ENCODE results near the gene KCTD17. TPM values are rescaled to one million over a fixed set of nuclear protein-coding genes. Genes with fewer than 3 reads are reported as not detected.

Gene KCTD17
- total RNA-seq, 1 donor from 2014 or later: 11.0 TPM

DNA sequence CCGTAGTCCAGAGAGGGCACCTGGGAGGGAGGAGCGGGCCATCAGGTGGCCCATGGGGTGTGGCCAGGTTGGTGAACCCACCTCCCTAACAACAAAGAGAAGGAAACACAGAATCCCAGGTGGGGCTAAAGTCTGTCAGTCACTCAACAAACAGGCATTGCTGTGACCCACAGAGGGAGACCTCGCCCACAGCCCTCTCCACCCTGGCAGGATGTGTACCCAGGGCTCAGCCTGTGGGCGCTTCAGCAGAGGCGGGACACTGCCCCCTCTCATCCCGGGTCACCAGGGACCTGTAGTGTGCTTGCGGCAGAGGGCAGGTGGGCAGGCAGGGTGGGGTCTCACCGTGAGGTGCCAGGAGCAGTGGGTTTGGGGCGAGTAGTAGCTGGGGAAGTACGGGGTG lies 32.8 kb downstream of the KCTD17 start:
- no peak overlapping the region for H3K27ac ChIP-seq (ENCODE audit: low read depth, low read length)
- peaks cover 30 to 60% (median 48%) of the 10 kb centered on the region in 3 donors for H3K27me3 ChIP-seq (ENCODE audit: control insufficient read depth in 3 of 3, insufficient read depth in 3 of 3, low read length in 3 of 3)
- no peak overlapping the region for H3K4me3 ChIP-seq (ENCODE audit: low read length in 3 of 3)
- no peaks in the 10 kb centered on the region for H3K36me3 ChIP-seq (ENCODE audit: control insufficient read depth in 3 of 3, insufficient read depth in 3 of 3, low read length in 3 of 3)
- peaks cover 0 to 3% (median 0%) of the 10 kb centered on the region in 3 donors for H3K9me3 ChIP-seq (ENCODE audit: control insufficient read depth in 3 of 3, low read length in 3 of 3)
- no peaks in the 10 kb centered on the region for H3K4me1 ChIP-seq (ENCODE audit: control insufficient read depth in 3 of 3, insufficient read depth in 3 of 3, low read length in 3 of 3)
- no peak overlapping the region for H3K9ac ChIP-seq (ENCODE audit: low read depth in 1 of 3, low read length in 3 of 3)

DNA sequence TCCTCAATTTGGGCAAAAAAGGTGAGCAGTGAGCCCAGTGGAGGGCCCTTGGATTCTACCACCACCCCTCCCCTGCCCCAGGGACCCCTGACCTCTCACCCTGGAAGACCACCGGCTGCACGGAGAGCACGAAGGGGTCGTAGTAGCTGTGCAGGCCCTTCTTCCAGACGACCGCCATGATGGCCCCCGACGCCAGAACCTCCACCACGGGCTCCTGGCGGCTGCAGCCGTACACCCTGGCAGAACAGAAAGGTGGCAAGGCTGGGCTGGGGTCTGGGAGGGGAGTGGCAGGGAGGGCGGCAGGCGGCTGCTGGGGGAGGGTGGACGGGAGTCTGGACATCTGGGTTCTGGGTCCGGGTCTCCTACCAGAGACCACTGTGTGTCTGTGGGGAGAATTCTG lies 34.6 kb downstream of the KCTD17 start:
- Histone ChIP-seq H3K4me1 (ENCODE audit: control insufficient read depth in 3 of 3, insufficient read depth in 3 of 3, low read length in 3 of 3) (no peaks in the 10 kb centered on the region), H3K9ac (ENCODE audit: low read depth in 1 of 3, low read length in 3 of 3) (no peak overlapping the region), H3K4me3 (ENCODE audit: low read length in 3 of 3) (no peak overlapping the region), H3K9me3 (ENCODE audit: control insufficient read depth in 3 of 3, low read length in 3 of 3) (peaks cover 0 to 3% (median 0%) of the 10 kb centered on the region in 3 donors), H3K27ac (ENCODE audit: low read depth, low read length) (no peak overlapping the region), H3K36me3 (ENCODE audit: control insufficient read depth in 3 of 3, insufficient read depth in 3 of 3, low read length in 3 of 3) (no peaks in the 10 kb centered on the region), H3K27me3 (ENCODE audit: control insufficient read depth in 3 of 3, insufficient read depth in 3 of 3, low read length in 3 of 3) (peaks cover 41 to 57% (median 44%) of the 10 kb centered on the region in 3 donors)

GRCh38 chr22:37088108-37088605 lies 36.6 kb downstream of the KCTD17 start:
- peaks cover 0 to 3% (median 0%) of the 10 kb centered on the region in 3 donors for H3K9me3 ChIP-seq (ENCODE audit: control insufficient read depth in 3 of 3, low read length in 3 of 3)
- H3K4me3 ChIP-seq (ENCODE audit: low read length in 3 of 3): no peak overlapping the region
- H3K36me3 ChIP-seq (ENCODE audit: control insufficient read depth in 3 of 3, insufficient read depth in 3 of 3, low read length in 3 of 3): no peaks in the 10 kb centered on the region
- no peak overlapping the region for H3K27ac ChIP-seq (ENCODE audit: low read depth, low read length)
- H3K4me1 ChIP-seq (ENCODE audit: control insufficient read depth in 3 of 3, insufficient read depth in 3 of 3, low read length in 3 of 3): no peaks in the 10 kb centered on the region
- peaks cover 44 to 61% (median 53%) of the 10 kb centered on the region in 3 donors for H3K27me3 ChIP-seq (ENCODE audit: control insufficient read depth in 3 of 3, insufficient read depth in 3 of 3, low read length in 3 of 3)
- H3K9ac ChIP-seq (ENCODE audit: low read depth in 1 of 3, low read length in 3 of 3): no peak overlapping the region

GRCh38 chr22:37088750-37089408 lies 37.3 kb downstream of the KCTD17 start:
- H3K27me3 ChIP-seq (ENCODE audit: control insufficient read depth in 3 of 3, insufficient read depth in 3 of 3, low read length in 3 of 3): peaks cover 44 to 61% (median 53%) of the 10 kb centered on the region in 3 donors
- no peaks in the 10 kb centered on the region for H3K36me3 ChIP-seq (ENCODE audit: control insufficient read depth in 3 of 3, insufficient read depth in 3 of 3, low read length in 3 of 3)
- no peaks in the 10 kb centered on the region for H3K4me1 ChIP-seq (ENCODE audit: control insufficient read depth in 3 of 3, insufficient read depth in 3 of 3, low read length in 3 of 3)
- H3K9ac ChIP-seq (ENCODE audit: low read depth in 1 of 3, low read length in 3 of 3): no peak overlapping the region
- H3K27ac ChIP-seq (ENCODE audit: low read depth, low read length): no peak overlapping the region
- H3K4me3 ChIP-seq (ENCODE audit: low read length in 3 of 3): no peak overlapping the region
- H3K9me3 ChIP-seq (ENCODE audit: control insufficient read depth in 3 of 3, low read length in 3 of 3): peaks cover 0 to 3% (median 0%) of the 10 kb centered on the region in 3 donors

GRCh38 chr22:37089434-37089833 lies 37.9 kb downstream of the KCTD17 start:
- no peak overlapping the region for H3K27ac ChIP-seq (ENCODE audit: low read depth, low read length)
- H3K27me3 ChIP-seq (ENCODE audit: control insufficient read depth in 3 of 3, insufficient read depth in 3 of 3, low read length in 3 of 3): peaks cover 40 to 61% (median 52%) of the 10 kb centered on the region in 3 donors
- peaks cover 0 to 3% (median 0%) of the 10 kb centered on the region in 3 donors for H3K9me3 ChIP-seq (ENCODE audit: control insufficient read depth in 3 of 3, low read length in 3 of 3)

DNA sequence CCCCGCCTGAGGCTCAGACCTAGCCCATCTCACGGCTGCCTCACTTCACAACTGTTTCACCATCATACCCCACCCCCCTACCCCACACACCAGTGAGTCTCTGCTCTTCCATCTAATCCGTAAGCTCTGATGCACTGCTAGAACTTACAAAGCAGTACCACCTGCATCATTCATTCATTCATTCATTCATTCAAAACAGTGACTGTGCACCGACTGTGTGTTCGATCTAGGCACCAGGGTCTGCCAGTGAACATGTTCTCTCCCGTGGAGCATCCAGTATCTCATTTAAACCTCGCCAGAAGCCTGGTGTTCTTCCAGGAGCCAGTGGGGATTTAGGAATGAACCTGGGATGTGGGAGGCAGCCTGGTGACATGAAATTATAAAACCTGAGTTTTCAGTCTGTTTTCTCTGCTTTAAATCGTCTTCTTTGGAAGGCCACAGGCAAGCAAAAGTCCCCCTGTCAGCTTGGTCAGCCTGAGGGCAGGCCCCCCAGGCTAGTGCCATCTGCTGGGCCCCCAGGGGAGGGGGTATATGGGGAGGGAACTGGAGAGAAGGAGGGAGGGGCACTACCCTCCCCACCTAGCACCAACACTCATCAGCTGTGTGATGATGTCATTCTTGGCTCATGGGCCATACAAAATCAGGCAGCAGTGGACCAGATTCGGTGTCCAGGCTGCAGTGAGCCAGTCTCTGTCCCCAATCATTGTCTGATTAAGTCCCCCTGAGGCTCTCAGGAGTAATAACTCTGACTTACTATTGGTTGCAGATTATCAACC lies 39.6 kb downstream of the KCTD17 start:
- peaks cover 44 to 65% (median 60%) of the 10 kb centered on the region in 3 donors for H3K27me3 ChIP-seq (ENCODE audit: control insufficient read depth in 3 of 3, insufficient read depth in 3 of 3, low read length in 3 of 3)
- H3K9ac ChIP-seq (ENCODE audit: low read depth in 1 of 3, low read length in 3 of 3): no peak overlapping the region
- no peaks in the 10 kb centered on the region for H3K36me3 ChIP-seq (ENCODE audit: control insufficient read depth in 3 of 3, insufficient read depth in 3 of 3, low read length in 3 of 3)
- no peak overlapping the region for H3K27ac ChIP-seq (ENCODE audit: low read depth, low read length)
- H3K4me1 ChIP-seq (ENCODE audit: control insufficient read depth in 3 of 3, insufficient read depth in 3 of 3, low read length in 3 of 3): no peaks in the 10 kb centered on the region
- no peak overlapping the region for H3K4me3 ChIP-seq (ENCODE audit: low read length in 3 of 3)
- no peaks in the 10 kb centered on the region for H3K9me3 ChIP-seq (ENCODE audit: control insufficient read depth in 3 of 3, low read length in 3 of 3)

More at GRCh38 chr22:37089434-37089833, 37.9 kb downstream of the KCTD17 start:
- H3K9ac ChIP-seq (ENCODE audit: low read depth in 1 of 3, low read length in 3 of 3): no peak overlapping the region
- H3K4me1 ChIP-seq (ENCODE audit: control insufficient read depth in 3 of 3, insufficient read depth in 3 of 3, low read length in 3 of 3): no peaks in the 10 kb centered on the region
- H3K4me3 ChIP-seq (ENCODE audit: low read length in 3 of 3): no peak overlapping the region
- H3K36me3 ChIP-seq (ENCODE audit: control insufficient read depth in 3 of 3, insufficient read depth in 3 of 3, low read length in 3 of 3): no peaks in the 10 kb centered on the region

DNA sequence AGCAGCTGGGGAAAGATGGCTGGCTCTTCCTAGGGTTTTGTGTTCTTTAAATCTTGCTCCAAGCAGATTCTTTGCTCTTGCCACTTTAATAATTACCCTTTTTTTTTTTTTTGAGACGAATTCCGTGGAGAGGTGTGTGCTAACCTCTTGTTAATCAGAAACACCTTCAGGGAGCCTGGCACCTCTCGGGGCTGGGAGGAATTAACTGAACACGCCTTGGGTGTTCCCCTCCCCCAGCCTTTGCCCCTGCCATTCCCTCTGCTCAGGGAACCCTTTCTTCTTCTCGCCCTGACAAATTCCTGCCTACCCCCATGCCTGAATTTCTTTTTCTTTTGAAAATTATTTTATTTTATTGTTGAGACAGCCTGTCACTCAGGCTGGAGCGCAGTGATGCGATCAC lies 40.5 kb downstream of the KCTD17 start:
- Histone ChIP-seq H3K36me3 (ENCODE audit: control insufficient read depth in 3 of 3, insufficient read depth in 3 of 3, low read length in 3 of 3) (no peaks in the 10 kb centered on the region), H3K9me3 (ENCODE audit: control insufficient read depth in 3 of 3, low read length in 3 of 3) (no peaks in the 10 kb centered on the region), H3K27me3 (ENCODE audit: control insufficient read depth in 3 of 3, insufficient read depth in 3 of 3, low read length in 3 of 3) (peaks cover 48 to 67% (median 60%) of the 10 kb centered on the region in 3 donors), H3K4me1 (ENCODE audit: control insufficient read depth in 3 of 3, insufficient read depth in 3 of 3, low read length in 3 of 3) (no peaks in the 10 kb centered on the region), H3K27ac (ENCODE audit: low read depth, low read length) (no peak overlapping the region), H3K4me3 (ENCODE audit: low read length in 3 of 3) (no peak overlapping the region), H3K9ac (ENCODE audit: low read depth in 1 of 3, low read length in 3 of 3) (no peak overlapping the region)

DNA sequence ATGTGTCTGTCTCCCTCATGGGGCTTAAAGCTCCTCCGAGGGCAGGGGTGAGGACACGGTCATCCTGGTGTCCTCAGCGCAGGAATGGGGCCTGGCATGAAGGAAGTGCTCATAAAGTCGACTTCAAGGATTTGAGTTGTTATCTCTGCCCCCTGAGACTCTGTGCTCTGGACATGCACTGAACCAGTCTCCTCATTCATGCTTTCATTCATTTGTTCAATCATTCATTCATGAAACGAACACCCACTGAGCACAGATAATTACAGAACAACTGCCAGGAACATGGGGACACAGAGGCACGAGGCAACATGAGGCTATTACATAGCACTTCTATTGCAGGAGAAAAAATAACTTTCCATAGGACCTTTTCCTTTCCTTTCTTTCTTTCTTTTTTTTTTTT lies 41.5 kb downstream of the KCTD17 start:
- Histone ChIP-seq H3K9ac (ENCODE audit: low read depth in 1 of 3, low read length in 3 of 3) (no peak overlapping the region), H3K4me3 (ENCODE audit: low read length in 3 of 3) (no peak overlapping the region), H3K27me3 (ENCODE audit: control insufficient read depth in 3 of 3, insufficient read depth in 3 of 3, low read length in 3 of 3) (peaks cover 49 to 67% (median 63%) of the 10 kb centered on the region in 3 donors), H3K27ac (ENCODE audit: low read depth, low read length) (no peak overlapping the region), H3K9me3 (ENCODE audit: control insufficient read depth in 3 of 3, low read length in 3 of 3) (no peaks in the 10 kb centered on the region), H3K4me1 (ENCODE audit: control insufficient read depth in 3 of 3, insufficient read depth in 3 of 3, low read length in 3 of 3) (no peaks in the 10 kb centered on the region), H3K36me3 (ENCODE audit: control insufficient read depth in 3 of 3, insufficient read depth in 3 of 3, low read length in 3 of 3) (no peaks in the 10 kb centered on the region)

DNA sequence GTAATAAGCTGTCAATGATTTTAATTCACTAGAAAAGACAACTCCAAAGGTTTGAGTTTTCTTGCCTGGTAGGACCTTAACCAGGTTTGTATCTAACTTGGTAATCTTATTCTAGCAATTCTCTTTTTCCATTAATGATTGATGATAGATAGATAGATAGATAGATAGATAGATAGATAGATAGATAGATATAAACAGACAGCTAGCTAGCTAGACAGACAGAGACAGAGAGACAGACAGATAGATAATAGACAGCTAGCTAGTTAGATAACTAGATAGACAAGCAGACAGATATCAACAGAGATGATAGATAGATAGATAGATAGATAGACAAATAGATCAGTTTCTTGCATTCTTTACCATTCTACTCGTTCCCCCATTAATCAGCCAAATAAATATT lies 42.7 kb downstream of the KCTD17 start:
- Histone ChIP-seq H3K27ac (ENCODE audit: low read depth, low read length) (no peak overlapping the region), H3K4me3 (ENCODE audit: low read length in 3 of 3) (no peak overlapping the region), H3K27me3 (ENCODE audit: control insufficient read depth in 3 of 3, insufficient read depth in 3 of 3, low read length in 3 of 3) (peaks cover 57 to 69% (median 63%) of the 10 kb centered on the region in 3 donors), H3K9me3 (ENCODE audit: control insufficient read depth in 3 of 3, low read length in 3 of 3) (no peaks in the 10 kb centered on the region), H3K4me1 (ENCODE audit: control insufficient read depth in 3 of 3, insufficient read depth in 3 of 3, low read length in 3 of 3) (peaks cover 0 to 4% (median 2%) of the 10 kb centered on the region in 3 donors), H3K9ac (ENCODE audit: low read depth in 1 of 3, low read length in 3 of 3) (no peak overlapping the region), H3K36me3 (ENCODE audit: control insufficient read depth in 3 of 3, insufficient read depth in 3 of 3, low read length in 3 of 3) (no peaks in the 10 kb centered on the region)

- H3K9ac ChIP-seq (ENCODE audit: low read depth in 1 of 3, low read length in 3 of 3): no peak overlapping the region
- H3K36me3 ChIP-seq (ENCODE audit: control insufficient read depth in 3 of 3, insufficient read depth in 3 of 3, low read length in 3 of 3): no peaks in the 10 kb centered on the region
- peaks cover 0 to 4% (median 2%) of the 10 kb centered on the region in 3 donors for H3K4me1 ChIP-seq (ENCODE audit: control insufficient read depth in 3 of 3, insufficient read depth in 3 of 3, low read length in 3 of 3)
- H3K27me3 ChIP-seq (ENCODE audit: control insufficient read depth in 3 of 3, insufficient read depth in 3 of 3, low read length in 3 of 3): peaks cover 51 to 65% (median 57%) of the 10 kb centered on the region in 3 donors
- H3K4me3 ChIP-seq (ENCODE audit: low read length in 3 of 3): no peak overlapping the region
- H3K9me3 ChIP-seq (ENCODE audit: control insufficient read depth in 3 of 3, low read length in 3 of 3): no peaks in the 10 kb centered on the region
- H3K27ac ChIP-seq (ENCODE audit: low read depth, low read length): no peak overlapping the region
These were observed 43.6 kb downstream of the KCTD17 start for GRCh38 chr22:37095113-37095512.
